D721Med (cell line): ENCODE data around the gene NAGLU.

Experiments used
- DNase-seq: peaks from one replicate; pipeline ENCODE4 v3.0.0; 2011; ENCODE audit warnings: low spot score; ENCODE audit not compliant: insufficient read length
- FAIRE-seq: peaks from 2 replicates; lab custom pipeline; 2011; peaks lifted over from hg19 to GRCh38; lab: Jason Lieb, UNC
- CTCF ChIP-seq: IDR thresholded peaks from 2 replicates; pipeline ENCODE4 v1.5.1; 2012; ENCODE audit warnings: mild to moderate bottlenecking, control low read depth; ENCODE audit not compliant: insufficient read depth; ENCODE audit errors: missing control alignments

NAGLU gene

GRCh38 chr17:42574463-42574862 is 38.4 kb downstream of the NAGLU start:
- FAIRE-seq (no peak), DNase-seq (no peak)
- TF ChIP-seq CTCF: no peak

GRCh38 chr17:42577140-42577531 is 41.1 kb downstream of the NAGLU start:
- FAIRE-seq: no peak
- TF ChIP-seq CTCF: no peak
- no peak for DNase-seq

- no peak for FAIRE-seq
- TF ChIP-seq CTCF: peak; percentile 42
Observed at GRCh38 chr17:42577532-42578281, 41.7 kb downstream of the NAGLU start, which contains the start of gene PSMC3IP. PSMC3IP (minus strand) TSS chr17:42577729; CDS start chr17:42577686, 43 bp downstream.

GRCh38 chr17:42578282-42578869 is 42.3 kb downstream of the NAGLU start:
- peak; percentile 93 for TF ChIP-seq CTCF
- DNase-seq (peak; percentile 75), FAIRE-seq (no peak)

More at GRCh38 chr17:42577532-42578281, 41.7 kb downstream of the NAGLU start, which contains the start of gene PSMC3IP:
- peak; percentile 96 for DNase-seq

GRCh38 chr17:42579794-42580551 is 43.9 kb downstream of the NAGLU start:
- DNase-seq (no peak), FAIRE-seq (no peak)
- TF ChIP-seq CTCF: no peak

GRCh38 chr17:42581744-42582270 is 45.8 kb downstream of the NAGLU start:
- FAIRE-seq: no peak
- DNase-seq: no peak
- TF ChIP-seq CTCF: no peak
